Stimulated activated CD4-positive, alpha-beta T cell treated with anti-CD3 and anti-CD28 coated beads, Interleukin-1b, Interleukin-23, amount 100 ng/mL, for 48 hours (primary cell): Measurements from ENCODE around the gene APOBEC3A.
A peak's percentile ranks its signal among the peaks of the same experiment; 100 is the strongest.
"Not testable (repeated sequence)": the region's sequence is repeated elsewhere in the genome, so short reads cannot be mapped to it uniquely, and the experiment has no call there.

Experiments used
- DNase-seq: peaks from one replicate; pipeline ENCODE4 v3.0.0-alpha.2; 2020

The APOBEC3A gene

GRCh38 chr22:38984224-38984623 is 26.8 kb downstream of the APOBEC3A start:
- no peak for DNase-seq

GRCh38 chr22:38984784-38985757 is 27.7 kb downstream of the APOBEC3A start:
- peak; percentile 92 for DNase-seq

- no peak for DNase-seq
These were observed 29.2 kb downstream of the APOBEC3A start for GRCh38 chr22:38986629-38987028.

- DNase-seq = peak; percentile 34
These were observed 29.9 kb downstream of the APOBEC3A start for GRCh38 chr22:38987171-38987895.

GRCh38 chr22:38989466-38989865 is 32.1 kb downstream of the APOBEC3A start:
- no peak for DNase-seq

GRCh38 chr22:38992871-38993371 is 35.5 kb downstream of the APOBEC3A start:
- DNase-seq = not testable (repeated sequence)

- DNase-seq = no peak
These were observed 38.7 kb downstream of the APOBEC3A start for GRCh38 chr22:38996105-38996504.

- no peak for DNase-seq
These were observed 40.1 kb downstream of the APOBEC3A start for GRCh38 chr22:38997518-38997917.

- DNase-seq = peak; percentile 74
These were observed 45.8 kb downstream of the APOBEC3A start for GRCh38 chr22:39003165-39003638.

GRCh38 chr22:39007177-39007576 is 49.8 kb downstream of the APOBEC3A start:
- no peak for DNase-seq

- DNase-seq = not testable (repeated sequence)
These were observed 51.0 kb downstream of the APOBEC3A start for GRCh38 chr22:39008271-39008850.

GRCh38 chr22:39010946-39011345 is 53.5 kb downstream of the APOBEC3A start:
- no peak for DNase-seq
